PC-3 (cell line): ENCODE data around the gene RABGAP1L. TPM values are rescaled to one million over a fixed set of nuclear protein-coding genes. Genes with fewer than 3 reads are reported as not detected.

Source experiments
- ATAC-seq: fragments of 200-7000 bp; cut with Tn5 transposase; 2 replicates; pipeline ENCODE4 v1.9.1; 2020; ENCODE audit warnings: mild to moderate bottlenecking, moderate library complexity
- BruUV-seq: library from RNA; stranded (reverse); fragments of 400-500 nt; replicated peaks from 2 replicates; lab custom pipeline; 2021; lab: Mats Ljungman, UMichigan
- CTCF ChIA-PET: fragments of 300-600 bp; sonication (Branson Sonifier 250); formaldehyde crosslinking; loops from one replicate; lab custom pipeline; 2022; ENCODE audit warnings: antibody characterized with exemption; lab: Charles Lee
- POLR2A ChIA-PET: fragments of 300-600 bp; sonication (Branson Sonifier 250); formaldehyde crosslinking; loops from one replicate; lab custom pipeline; 2022; ENCODE audit warnings: antibody characterized with exemption; ENCODE audit not compliant: unreplicated experiment; lab: Charles Lee
- DNase-seq: peaks from one replicate; pipeline ENCODE4 v3.0.0-alpha.2; 2015
- H2AFZ ChIP-seq: fragments of 300-600 bp; sonication (generic); 2 replicates; pipeline ENCODE4 v1.6.0; 2016; ENCODE audit warnings: antibody characterized with exemption, low read length
- H3F3A ChIP-seq: fragments of 300-600 bp; sonication (generic); one replicate; pipeline ENCODE4 v1.6.0; 2017; ENCODE audit warnings: antibody characterized with exemption, low read length, control low read depth, mild to moderate bottlenecking; ENCODE audit not compliant: unreplicated experiment
- H3K27ac ChIP-seq: fragments of 300-600 bp; sonication (generic); 2 replicates; pipeline ENCODE4 v1.5.1; 2016; ENCODE audit warnings: mild to moderate bottlenecking, low read length
- H3K27me3 ChIP-seq: fragments of 300-600 bp; sonication (generic); 2 replicates; pipeline ENCODE4 v1.6.1; 2016; ENCODE audit warnings: low read length, mixed read lengths
- H3K36me3 ChIP-seq: fragments of 300-600 bp; sonication (generic); 2 replicates; pipeline ENCODE4 v1.6.1; 2016; ENCODE audit warnings: low read depth, mixed run types, low read length, mixed read lengths
- H3K4me1 ChIP-seq: fragments of 300-600 bp; sonication (generic); 2 replicates; pipeline ENCODE4 v1.5.1; 2016; ENCODE audit warnings: low read length; ENCODE audit not compliant: insufficient read depth
- H3K4me2 ChIP-seq: fragments of 300-600 bp; sonication (generic); 2 replicates; pipeline ENCODE4 v1.6.0; 2016; ENCODE audit warnings: low read length
- H3K4me3 ChIP-seq: fragments of 300-600 bp; sonication (generic); 2 replicates; pipeline ENCODE4 v1.5.1; 2016; ENCODE audit warnings: mild to moderate bottlenecking, low read length, mixed read lengths
- H3K79me2 ChIP-seq: fragments of 300-600 bp; sonication (generic); 2 replicates; pipeline ENCODE4 v1.6.1; 2017; ENCODE audit warnings: low read length, mixed read lengths
- H3K9ac ChIP-seq: fragments of 300-600 bp; sonication (generic); 2 replicates; pipeline ENCODE4 v1.6.0; 2016; ENCODE audit warnings: mild to moderate bottlenecking, low read length
- H3K9me2 ChIP-seq: fragments of 300-600 bp; sonication (generic); replicated peaks from 2 replicates; pipeline ENCODE4 v1.6.1; 2016; ENCODE audit warnings: mixed run types, low read length, mixed read lengths
- H3K9me3 ChIP-seq: fragments of 300-600 bp; sonication (generic); 2 replicates; pipeline ENCODE4 v1.6.1; 2016; ENCODE audit warnings: low read length, mixed read lengths
- H4K20me1 ChIP-seq: fragments of 300-600 bp; sonication (generic); 2 replicates; pipeline ENCODE4 v1.6.1; 2016; ENCODE audit warnings: low read length, mixed read lengths
- EZH2 ChIP-seq: fragments of 300-600 bp; sonication (generic); IDR thresholded peaks from one replicate; pipeline ENCODE4 v1.6.1; 2017; ENCODE audit warnings: antibody characterized with exemption, mild to moderate bottlenecking, low read length; ENCODE audit not compliant: unreplicated experiment
- EZH2phosphoT487 ChIP-seq: fragments of 300-600 bp; sonication (generic); IDR thresholded peaks from 2 replicates; pipeline ENCODE4 v1.6.1; 2018; ENCODE audit warnings: mild to moderate bottlenecking, antibody characterized with exemption, low read length, borderline replicate concordance
- intact Hi-C: fragments of 100-400 bp; cut with micrococcal nuclease; formaldehyde crosslinking; loops from 2 replicates; pipeline ENCODE4 v1.9.0; 2023
- total RNA-seq: library from RNA; depleted of rRNA; stranded (reverse); fragments of >200 nt; gene quantifications from 2 replicates; pipeline ENCODE4 v1.2.3, GENCODE V29; 2014
- TF ChIP-seq, protein P1 (sequence below): fragments of 300-600 bp; sonication (generic); conservative IDR thresholded peaks from 2 replicates; pipeline ENCODE4 v1.5.1; 2017; ENCODE audit warnings: antibody characterized with exemption, low read depth, mild to moderate bottlenecking, low read length

Gene RABGAP1L
- total RNA-seq, 1 experiment from 2014 or later = 24.4 TPM

- Histone ChIP-seq H3K4me1 (peaks cover 10% of the 10 kb centered on the region), H3K9me2 (no peaks in the 10 kb centered on the region), H3K27ac (no peak overlapping the region), H3K4me2 (no peak overlapping the region), H3K9ac (no peak overlapping the region), H3K36me3 (no peaks in the 10 kb centered on the region), H3K27me3 (no peaks in the 10 kb centered on the region), H3K79me2 (no peaks in the 10 kb centered on the region), H4K20me1 (peaks cover 3% of the 10 kb centered on the region; the same call in 1 of the 2 replicates), H3K9me3 (no peaks in the 10 kb centered on the region), H3F3A (no peaks in the 10 kb centered on the region), H3K4me3 (no peak overlapping the region), H2AFZ (no peak overlapping the region)
- intact Hi-C loops = no loop called here
- CTCF ChIA-PET = no interaction called here
- TF ChIP-seq EZH2 (no peak), EZH2phosphoT487 (no peak)
- TF ChIP-seq, protein P1, sequence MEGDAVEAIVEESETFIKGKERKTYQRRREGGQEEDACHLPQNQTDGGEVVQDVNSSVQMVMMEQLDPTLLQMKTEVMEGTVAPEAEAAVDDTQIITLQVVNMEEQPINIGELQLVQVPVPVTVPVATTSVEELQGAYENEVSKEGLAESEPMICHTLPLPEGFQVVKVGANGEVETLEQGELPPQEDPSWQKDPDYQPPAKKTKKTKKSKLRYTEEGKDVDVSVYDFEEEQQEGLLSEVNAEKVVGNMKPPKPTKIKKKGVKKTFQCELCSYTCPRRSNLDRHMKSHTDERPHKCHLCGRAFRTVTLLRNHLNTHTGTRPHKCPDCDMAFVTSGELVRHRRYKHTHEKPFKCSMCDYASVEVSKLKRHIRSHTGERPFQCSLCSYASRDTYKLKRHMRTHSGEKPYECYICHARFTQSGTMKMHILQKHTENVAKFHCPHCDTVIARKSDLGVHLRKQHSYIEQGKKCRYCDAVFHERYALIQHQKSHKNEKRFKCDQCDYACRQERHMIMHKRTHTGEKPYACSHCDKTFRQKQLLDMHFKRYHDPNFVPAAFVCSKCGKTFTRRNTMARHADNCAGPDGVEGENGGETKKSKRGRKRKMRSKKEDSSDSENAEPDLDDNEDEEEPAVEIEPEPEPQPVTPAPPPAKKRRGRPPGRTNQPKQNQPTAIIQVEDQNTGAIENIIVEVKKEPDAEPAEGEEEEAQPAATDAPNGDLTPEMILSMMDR = no peak
- DNase-seq (peak; percentile 30), ATAC-seq (peak; percentile 87)
- POLR2A ChIA-PET = no interaction called here
- no TSS peak for BruUV-seq
Observed at GRCh38 chr1:174405219-174405618, 245.9 kb downstream of the RABGAP1L start.

GRCh38 chr1:174406421-174406820, 247.1 kb downstream of the RABGAP1L start:
- Histone ChIP-seq H3K4me2 (no peak overlapping the region), H3K9ac (no peak overlapping the region), H3K79me2 (no peaks in the 10 kb centered on the region), H4K20me1 (peaks cover 3% of the 10 kb centered on the region; the same call in 1 of the 2 replicates), H2AFZ (no peak overlapping the region), H3K9me2 (no peaks in the 10 kb centered on the region), H3K9me3 (no peaks in the 10 kb centered on the region), H3K27ac (no peak overlapping the region), H3K4me1 (peaks cover 10% of the 10 kb centered on the region), H3K4me3 (no peak overlapping the region), H3K36me3 (no peaks in the 10 kb centered on the region), H3F3A (no peaks in the 10 kb centered on the region), H3K27me3 (no peaks in the 10 kb centered on the region)
- TF ChIP-seq, protein P1 = no peak
- no peak for TF ChIP-seq EZH2
- no peak for TF ChIP-seq EZH2phosphoT487
- no TSS peak for BruUV-seq
- intact Hi-C loops = no loop called here
- ChIA-PET POLR2A (no interaction called here), CTCF (no interaction called here)
- DNase-seq (no peak), ATAC-seq (no peak)

GRCh38 chr1:174407665-174408064, 248.3 kb downstream of the RABGAP1L start:
- Histone ChIP-seq H3K9me2 (no peaks in the 10 kb centered on the region), H3K27ac (no peak overlapping the region), H3K4me2 (no peak overlapping the region), H3K79me2 (no peaks in the 10 kb centered on the region), H3F3A (no peaks in the 10 kb centered on the region), H4K20me1 (peaks cover 3% of the 10 kb centered on the region; the same call in 1 of the 2 replicates), H3K4me3 (no peak overlapping the region), H3K9ac (no peak overlapping the region), H3K27me3 (no peaks in the 10 kb centered on the region), H3K9me3 (no peaks in the 10 kb centered on the region), H3K36me3 (no peaks in the 10 kb centered on the region), H2AFZ (no peak overlapping the region), H3K4me1 (peaks cover 10% of the 10 kb centered on the region)
- ChIA-PET CTCF (no interaction called here), POLR2A (no interaction called here)
- intact Hi-C loops = no loop called here
- TF ChIP-seq EZH2phosphoT487 (no peak), EZH2 (no peak)
- TF ChIP-seq, protein P1 = no peak
- no peak for ATAC-seq
- no TSS peak for BruUV-seq
- DNase-seq = no peak
